ENCODE data around the gene SIRT2.
A peak's percentile ranks its signal among the peaks of the same experiment; 100 is the strongest.

Gene SIRT2

DNA sequence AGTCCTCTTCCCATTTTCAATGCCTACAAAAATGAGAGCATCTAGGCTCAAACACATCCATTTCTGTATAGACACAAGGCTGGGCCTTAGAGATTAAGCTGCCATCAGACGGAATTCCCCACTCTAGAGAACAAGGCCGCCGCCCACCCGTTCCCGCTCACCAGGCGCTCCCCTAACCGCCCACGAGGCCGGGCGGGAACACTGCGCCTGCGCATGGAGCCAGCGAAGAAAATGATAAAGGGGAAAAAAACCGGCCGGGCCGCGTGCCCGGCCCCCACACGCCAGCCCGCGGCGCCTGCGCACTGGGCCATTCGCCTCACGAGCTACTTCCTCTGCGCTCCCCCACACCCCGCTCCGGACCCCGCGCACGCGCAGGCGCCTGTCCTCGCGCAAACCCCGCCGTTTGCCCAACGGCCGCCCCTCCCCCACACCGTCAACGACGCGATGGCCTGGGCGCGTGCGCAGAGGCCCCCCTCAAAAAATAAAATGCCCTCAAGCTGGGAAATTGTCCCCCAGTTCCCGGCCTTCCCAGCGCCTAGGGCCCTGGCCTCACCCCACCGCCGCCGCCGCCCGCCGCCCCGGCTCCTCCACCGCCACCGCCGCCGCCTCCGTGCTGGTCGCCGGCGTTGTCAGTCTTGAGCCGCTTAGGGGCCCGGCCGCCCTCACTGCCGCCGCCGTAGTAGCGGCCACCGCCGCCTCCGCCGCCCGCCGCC lies 50.1 kb downstream of the SIRT2 start:
- DNase-seq (ENCODE audit: low read depth): peak; percentile 90
- H3K4me3 ChIP-seq (ENCODE audit: low read depth, low read length): peak overlapping the region; percentile 93
- TF ChIP-seq MAX (IDR thresholded peaks at IDR 0.05; ENCODE audit: low read depth, low read length): peak; percentile 91
- no peak for TF ChIP-seq CTCF (IDR thresholded peaks at IDR 0.05; ENCODE audit: low read depth, low read length)
- TF ChIP-seq POLR2A (IDR thresholded peaks at IDR 0.05; ENCODE audit: extremely low read depth, insufficient read length): no peak
- peak; percentile 85 for TF ChIP-seq MYC (IDR thresholded peaks at IDR 0.05; ENCODE audit: low read depth, low read length)

GRCh38 chr19:38848299-38849146 lies 50.9 kb downstream of the SIRT2 start:
- TF ChIP-seq MAX (IDR thresholded peaks at IDR 0.05; ENCODE audit: low read depth, low read length) (no peak), POLR2A (IDR thresholded peaks at IDR 0.05; ENCODE audit: extremely low read depth, insufficient read length) (no peak), MYC (IDR thresholded peaks at IDR 0.05; ENCODE audit: low read depth, low read length) (no peak), CTCF (IDR thresholded peaks at IDR 0.05; ENCODE audit: low read depth, low read length) (no peak)

DNA sequence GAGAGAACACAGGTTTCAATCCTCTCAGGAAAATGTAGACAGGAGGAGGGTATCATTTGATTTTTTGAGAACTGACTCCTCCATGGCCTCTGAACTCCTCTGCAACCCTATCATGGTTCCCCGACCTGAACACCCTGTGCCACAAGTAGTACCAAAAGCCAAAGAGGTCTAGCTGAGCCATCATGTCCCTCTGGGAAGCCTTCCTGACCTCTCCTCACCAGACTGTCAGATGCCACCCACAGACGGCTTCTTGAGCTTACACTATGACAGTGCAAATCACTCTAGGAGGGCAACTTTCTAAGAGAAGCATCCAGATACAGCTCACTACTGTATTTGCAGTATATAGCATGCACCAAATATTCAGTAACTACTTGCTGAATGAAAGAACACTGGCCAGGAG lies 53.3 kb downstream of the SIRT2 start:
- no peak for DNase-seq (ENCODE audit: low read depth)
- no peak for TF ChIP-seq CTCF (IDR thresholded peaks at IDR 0.05; ENCODE audit: low read depth, low read length)
- no peak for TF ChIP-seq MAX (IDR thresholded peaks at IDR 0.05; ENCODE audit: low read depth, low read length)
- no peak for TF ChIP-seq POLR2A (IDR thresholded peaks at IDR 0.05; ENCODE audit: extremely low read depth, insufficient read length)
- TF ChIP-seq MYC (IDR thresholded peaks at IDR 0.05; ENCODE audit: low read depth, low read length): no peak
- no peak overlapping the region for H3K4me3 ChIP-seq (ENCODE audit: low read depth, low read length)

More at GRCh38 chr19:38848299-38849146, 50.9 kb downstream of the SIRT2 start:
- no peak for DNase-seq (ENCODE audit: low read depth)
- H3K4me3 ChIP-seq (ENCODE audit: low read depth, low read length): peak overlapping the region; percentile 93

DNA sequence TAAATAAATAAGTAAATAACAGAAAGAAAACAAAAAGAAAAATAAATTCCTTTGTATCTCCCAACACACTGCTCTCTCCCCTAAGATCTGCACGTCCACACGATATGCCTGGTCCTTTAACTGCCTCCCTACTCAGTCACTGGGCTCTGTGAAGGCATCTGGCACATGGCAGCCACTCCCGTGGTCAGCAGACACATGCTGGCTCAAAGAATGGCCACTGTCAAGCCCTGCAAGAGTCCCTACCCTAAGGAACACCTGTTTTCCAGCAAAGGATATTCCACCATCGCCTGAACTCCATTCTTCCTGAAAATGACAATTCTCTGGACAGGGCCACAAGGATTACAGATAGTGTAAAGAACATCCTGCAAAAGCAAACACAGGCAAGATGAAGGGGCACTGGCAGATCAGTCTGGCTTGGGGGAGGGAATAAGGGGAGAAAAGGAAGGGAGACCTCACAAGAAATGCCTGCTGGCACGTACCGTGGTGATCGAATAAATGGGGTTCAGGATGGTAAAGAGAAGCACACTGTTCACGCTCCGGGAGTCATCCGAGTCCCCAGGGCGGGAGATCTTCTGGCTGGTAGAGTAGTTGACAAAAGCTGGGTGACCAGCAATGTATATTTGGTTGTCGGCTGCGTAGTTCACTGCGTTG lies 53.9 kb downstream of the SIRT2 start:
- no peak for TF ChIP-seq CTCF (IDR thresholded peaks at IDR 0.05; ENCODE audit: low read depth, low read length)
- no peak for TF ChIP-seq POLR2A (IDR thresholded peaks at IDR 0.05; ENCODE audit: extremely low read depth, insufficient read length)
- TF ChIP-seq MAX (IDR thresholded peaks at IDR 0.05; ENCODE audit: low read depth, low read length): no peak
- TF ChIP-seq MYC (IDR thresholded peaks at IDR 0.05; ENCODE audit: low read depth, low read length): no peak
- DNase-seq (ENCODE audit: low read depth): no peak

GRCh38 chr19:38844093-38844686 lies 55.2 kb downstream of the SIRT2 start:
- no peak for DNase-seq (ENCODE audit: low read depth)
- TF ChIP-seq CTCF (IDR thresholded peaks at IDR 0.05; ENCODE audit: low read depth, low read length) (no peak), MYC (IDR thresholded peaks at IDR 0.05; ENCODE audit: low read depth, low read length) (no peak), MAX (IDR thresholded peaks at IDR 0.05; ENCODE audit: low read depth, low read length) (no peak), POLR2A (IDR thresholded peaks at IDR 0.05; ENCODE audit: extremely low read depth, insufficient read length) (no peak)
- H3K4me3 ChIP-seq (ENCODE audit: low read depth, low read length): no peak overlapping the region

More for the DNA sequence above, 53.9 kb downstream of the SIRT2 start:
- H3K4me3 ChIP-seq (ENCODE audit: low read depth, low read length): no peak overlapping the region

All from NB4 (cell line).